Measurements from ENCODE around the gene ERCC6L2. TPM values are rescaled to one million over a fixed set of nuclear protein-coding genes. Genes with fewer than 3 reads are reported as not detected.

ERCC6L2 gene
- total and polyA plus RNA-seq, 2 experiments from 2014 or later: 33.5 to 80.6 TPM

DNA sequence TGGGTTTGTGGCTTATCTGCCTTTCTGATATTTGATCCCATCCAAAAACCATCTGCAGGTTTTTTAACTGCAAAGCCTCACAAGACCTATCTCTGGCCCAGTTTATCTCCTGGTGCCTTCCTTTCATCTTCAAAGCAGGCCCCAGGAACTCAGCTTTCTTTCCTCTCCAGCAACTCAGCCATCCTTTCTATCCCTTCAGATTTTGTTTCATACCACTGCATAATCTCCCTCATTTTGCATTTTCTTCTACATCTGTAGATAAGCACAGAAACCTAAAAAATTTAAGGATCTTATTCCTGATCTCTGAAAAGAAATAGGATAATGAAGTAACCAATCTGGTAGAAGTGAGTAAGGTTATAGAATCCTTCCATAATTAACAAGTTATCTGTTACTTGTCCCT lies 19.5 kb upstream of the ERCC6L2 start (continued):
- TF ChIP-seq, protein P1, sequence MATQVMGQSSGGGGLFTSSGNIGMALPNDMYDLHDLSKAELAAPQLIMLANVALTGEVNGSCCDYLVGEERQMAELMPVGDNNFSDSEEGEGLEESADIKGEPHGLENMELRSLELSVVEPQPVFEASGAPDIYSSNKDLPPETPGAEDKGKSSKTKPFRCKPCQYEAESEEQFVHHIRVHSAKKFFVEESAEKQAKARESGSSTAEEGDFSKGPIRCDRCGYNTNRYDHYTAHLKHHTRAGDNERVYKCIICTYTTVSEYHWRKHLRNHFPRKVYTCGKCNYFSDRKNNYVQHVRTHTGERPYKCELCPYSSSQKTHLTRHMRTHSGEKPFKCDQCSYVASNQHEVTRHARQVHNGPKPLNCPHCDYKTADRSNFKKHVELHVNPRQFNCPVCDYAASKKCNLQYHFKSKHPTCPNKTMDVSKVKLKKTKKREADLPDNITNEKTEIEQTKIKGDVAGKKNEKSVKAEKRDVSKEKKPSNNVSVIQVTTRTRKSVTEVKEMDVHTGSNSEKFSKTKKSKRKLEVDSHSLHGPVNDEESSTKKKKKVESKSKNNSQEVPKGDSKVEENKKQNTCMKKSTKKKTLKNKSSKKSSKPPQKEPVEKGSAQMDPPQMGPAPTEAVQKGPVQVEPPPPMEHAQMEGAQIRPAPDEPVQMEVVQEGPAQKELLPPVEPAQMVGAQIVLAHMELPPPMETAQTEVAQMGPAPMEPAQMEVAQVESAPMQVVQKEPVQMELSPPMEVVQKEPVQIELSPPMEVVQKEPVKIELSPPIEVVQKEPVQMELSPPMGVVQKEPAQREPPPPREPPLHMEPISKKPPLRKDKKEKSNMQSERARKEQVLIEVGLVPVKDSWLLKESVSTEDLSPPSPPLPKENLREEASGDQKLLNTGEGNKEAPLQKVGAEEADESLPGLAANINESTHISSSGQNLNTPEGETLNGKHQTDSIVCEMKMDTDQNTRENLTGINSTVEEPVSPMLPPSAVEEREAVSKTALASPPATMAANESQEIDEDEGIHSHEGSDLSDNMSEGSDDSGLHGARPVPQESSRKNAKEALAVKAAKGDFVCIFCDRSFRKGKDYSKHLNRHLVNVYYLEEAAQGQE (IDR thresholded peaks at IDR 0.05; ENCODE audit: unreplicated experiment): no peak
- no peak for TF ChIP-seq ZNF114 (CRISPR knock-in tag; IDR thresholded peaks at IDR 0.05)
- TF ChIP-seq POLR2AphosphoS5 (IDR thresholded peaks at IDR 0.05; ENCODE audit: low read depth): no peak
- no peak for TF ChIP-seq STAT1 (IDR thresholded peaks at IDR 0.05; ENCODE audit: unreplicated experiment)
- TF ChIP-seq ZNF331 (CRISPR knock-in tag; IDR thresholded peaks at IDR 0.05; ENCODE audit: low read depth): no peak

DNA sequence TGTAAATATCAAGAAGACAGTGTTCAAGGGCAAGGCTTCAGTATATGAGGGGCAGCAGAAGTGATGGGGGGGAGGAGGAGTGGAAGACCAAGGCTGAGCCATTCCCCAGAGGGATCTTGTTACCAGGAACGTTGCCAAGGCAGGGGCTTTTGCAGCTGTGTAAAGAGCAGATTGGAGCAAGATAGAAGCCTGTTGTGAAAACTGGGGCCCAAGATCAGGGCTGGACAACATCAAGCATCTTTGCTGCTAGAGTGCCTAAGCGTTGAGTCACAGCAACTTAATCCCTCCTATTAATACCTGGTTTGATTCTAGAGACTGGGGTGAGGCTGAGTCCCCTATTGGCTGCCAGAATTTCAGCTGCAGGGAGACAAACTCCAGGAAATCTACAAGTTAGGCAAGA lies 18.4 kb upstream of the ERCC6L2 start:
- DNase-seq (ENCODE audit: low spot score): peak; percentile 9
- Histone ChIP-seq H3K27me3 (ENCODE audit: insufficient read depth) (no peaks in the 10 kb centered on the region), H3K79me2 (replicated peaks; ENCODE audit: insufficient read depth) (no peaks in the 10 kb centered on the region), H4K20me1 (replicated peaks; ENCODE audit: insufficient read depth) (no peaks in the 10 kb centered on the region), H3K4me3 (no peak overlapping the region), H3F3A (replicated peaks; ENCODE audit: low read depth) (no peaks in the 10 kb centered on the region), H3K4me1 (ENCODE audit: insufficient read depth) (no peaks in the 10 kb centered on the region), H3K36me3 (ENCODE audit: insufficient read depth) (no peaks in the 10 kb centered on the region), H2AFZ (no peak overlapping the region), H3K4me2 (no peak overlapping the region), H3K27ac (ENCODE audit: low read depth) (no peak overlapping the region), H3K9me2 (ENCODE audit: insufficient read depth) (no peaks in the 10 kb centered on the region)
- no peaks in the 10 kb centered on the region for H3K9me3 Mint-ChIP-seq
- H3K4me1 Mint-ChIP-seq: peaks cover 16% of the 10 kb centered on the region
- no peaks in the 10 kb centered on the region for H3K27me3 Mint-ChIP-seq (ENCODE audit: insufficient read depth, low read depth, poor library complexity)
- TF ChIP-seq EZH2phosphoT487 (IDR thresholded peaks at IDR 0.05; ENCODE audit: unreplicated experiment) (no peak), NANOG (IDR thresholded peaks at IDR 0.05; ENCODE audit: borderline replicate concordance) (no peak), CREB1 (CRISPR knock-in tag; IDR thresholded peaks at IDR 0.05; ENCODE audit: low read depth) (no peak), POLR2AphosphoS5 (IDR thresholded peaks at IDR 0.05; ENCODE audit: low read depth) (no peak), ZNF331 (CRISPR knock-in tag; IDR thresholded peaks at IDR 0.05; ENCODE audit: low read depth) (no peak), ZNF114 (CRISPR knock-in tag; IDR thresholded peaks at IDR 0.05) (no peak), STAT1 (IDR thresholded peaks at IDR 0.05; ENCODE audit: unreplicated experiment) (no peak)
- TF ChIP-seq, protein P2, sequence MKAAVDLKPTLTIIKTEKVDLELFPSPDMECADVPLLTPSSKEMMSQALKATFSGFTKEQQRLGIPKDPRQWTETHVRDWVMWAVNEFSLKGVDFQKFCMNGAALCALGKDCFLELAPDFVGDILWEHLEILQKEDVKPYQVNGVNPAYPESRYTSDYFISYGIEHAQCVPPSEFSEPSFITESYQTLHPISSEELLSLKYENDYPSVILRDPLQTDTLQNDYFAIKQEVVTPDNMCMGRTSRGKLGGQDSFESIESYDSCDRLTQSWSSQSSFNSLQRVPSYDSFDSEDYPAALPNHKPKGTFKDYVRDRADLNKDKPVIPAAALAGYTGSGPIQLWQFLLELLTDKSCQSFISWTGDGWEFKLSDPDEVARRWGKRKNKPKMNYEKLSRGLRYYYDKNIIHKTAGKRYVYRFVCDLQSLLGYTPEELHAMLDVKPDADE (IDR thresholded peaks at IDR 0.05): no peak
- TF ChIP-seq, protein P1 (IDR thresholded peaks at IDR 0.05; ENCODE audit: unreplicated experiment): no peak
- ATAC-seq: peak; percentile 48; the same call in 2 of the 3 replicates
- no peak overlapping the region for H3K27ac Mint-ChIP-seq
- no peaks in the 10 kb centered on the region for H3K36me3 Mint-ChIP-seq (ENCODE audit: low read depth)
- H3K4me3 Mint-ChIP-seq: no peak overlapping the region
